ENCODE measurements around the gene ZNF423. TPM values are rescaled to one million over a fixed set of nuclear protein-coding genes. Genes with fewer than 3 reads are reported as not detected.

The ZNF423 gene
- total RNA-seq, 1 experiment from 2014 or later, result 11.1 TPM

DNA sequence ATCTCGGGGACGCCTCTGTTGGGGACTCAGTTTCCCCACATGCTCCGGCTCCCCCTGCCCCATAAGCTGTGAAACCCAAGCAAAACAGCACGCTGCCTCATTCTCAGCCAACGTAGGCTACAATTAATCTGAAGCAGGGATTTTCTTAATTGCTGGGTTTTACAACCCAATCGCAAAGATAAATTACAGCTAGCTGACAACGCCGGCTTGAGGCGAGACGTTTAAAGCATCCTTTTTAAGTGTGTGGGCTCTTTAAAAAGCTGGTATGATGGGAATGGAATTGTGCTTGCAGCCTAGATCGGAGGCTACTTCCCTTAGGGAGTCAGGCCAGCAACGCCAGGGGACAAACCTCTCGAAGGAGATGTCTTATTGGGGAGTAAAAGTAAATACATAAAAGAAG, 185.3 kb downstream of the ZNF423 start:
- H3K9me3 ChIP-seq (ENCODE audit: low read depth, low read length, poor library complexity, severe bottlenecking), result no peaks in the 10 kb centered on the region
- ChIA-PET CTCF (no interaction called here), POLR2A (ENCODE audit: low non-redundant PET) (no interaction called here)
- peaks cover 4% of the 10 kb centered on the region for H3K4me1 ChIP-seq (ENCODE audit: insufficient read depth, low read length, poor library complexity, severe bottlenecking)
- BruUV-seq (replicated peaks), result no TSS peak
- TF ChIP-seq EZH2 (IDR thresholded peaks at IDR 0.05; ENCODE audit: borderline replicate concordance, low read depth, low read length, poor library complexity, severe bottlenecking), result no peak
- TF ChIP-seq, protein P1, sequence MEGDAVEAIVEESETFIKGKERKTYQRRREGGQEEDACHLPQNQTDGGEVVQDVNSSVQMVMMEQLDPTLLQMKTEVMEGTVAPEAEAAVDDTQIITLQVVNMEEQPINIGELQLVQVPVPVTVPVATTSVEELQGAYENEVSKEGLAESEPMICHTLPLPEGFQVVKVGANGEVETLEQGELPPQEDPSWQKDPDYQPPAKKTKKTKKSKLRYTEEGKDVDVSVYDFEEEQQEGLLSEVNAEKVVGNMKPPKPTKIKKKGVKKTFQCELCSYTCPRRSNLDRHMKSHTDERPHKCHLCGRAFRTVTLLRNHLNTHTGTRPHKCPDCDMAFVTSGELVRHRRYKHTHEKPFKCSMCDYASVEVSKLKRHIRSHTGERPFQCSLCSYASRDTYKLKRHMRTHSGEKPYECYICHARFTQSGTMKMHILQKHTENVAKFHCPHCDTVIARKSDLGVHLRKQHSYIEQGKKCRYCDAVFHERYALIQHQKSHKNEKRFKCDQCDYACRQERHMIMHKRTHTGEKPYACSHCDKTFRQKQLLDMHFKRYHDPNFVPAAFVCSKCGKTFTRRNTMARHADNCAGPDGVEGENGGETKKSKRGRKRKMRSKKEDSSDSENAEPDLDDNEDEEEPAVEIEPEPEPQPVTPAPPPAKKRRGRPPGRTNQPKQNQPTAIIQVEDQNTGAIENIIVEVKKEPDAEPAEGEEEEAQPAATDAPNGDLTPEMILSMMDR (conservative IDR thresholded peaks at IDR 0.05; ENCODE audit: low read depth, low read length), result no peak
- H3K27me3 ChIP-seq (replicated peaks; ENCODE audit: insufficient read depth, low read depth, low read length, poor library complexity), result no peaks in the 10 kb centered on the region
- H3K36me3 ChIP-seq (ENCODE audit: insufficient read depth, low read length, poor library complexity, severe bottlenecking), result no peaks in the 10 kb centered on the region
- H3K27ac ChIP-seq (ENCODE audit: low read depth, low read length, poor library complexity, severe bottlenecking), result no peak overlapping the region
- intact Hi-C loops (cut with micrococcal nuclease; ENCODE audit: unreplicated experiment), result no loop called here
- H3K4me3 ChIP-seq (ENCODE audit: low read depth, low read length, poor library complexity, severe bottlenecking), result no peak overlapping the region
- no peak for DNase-seq (ENCODE audit: low spot score)

DNA sequence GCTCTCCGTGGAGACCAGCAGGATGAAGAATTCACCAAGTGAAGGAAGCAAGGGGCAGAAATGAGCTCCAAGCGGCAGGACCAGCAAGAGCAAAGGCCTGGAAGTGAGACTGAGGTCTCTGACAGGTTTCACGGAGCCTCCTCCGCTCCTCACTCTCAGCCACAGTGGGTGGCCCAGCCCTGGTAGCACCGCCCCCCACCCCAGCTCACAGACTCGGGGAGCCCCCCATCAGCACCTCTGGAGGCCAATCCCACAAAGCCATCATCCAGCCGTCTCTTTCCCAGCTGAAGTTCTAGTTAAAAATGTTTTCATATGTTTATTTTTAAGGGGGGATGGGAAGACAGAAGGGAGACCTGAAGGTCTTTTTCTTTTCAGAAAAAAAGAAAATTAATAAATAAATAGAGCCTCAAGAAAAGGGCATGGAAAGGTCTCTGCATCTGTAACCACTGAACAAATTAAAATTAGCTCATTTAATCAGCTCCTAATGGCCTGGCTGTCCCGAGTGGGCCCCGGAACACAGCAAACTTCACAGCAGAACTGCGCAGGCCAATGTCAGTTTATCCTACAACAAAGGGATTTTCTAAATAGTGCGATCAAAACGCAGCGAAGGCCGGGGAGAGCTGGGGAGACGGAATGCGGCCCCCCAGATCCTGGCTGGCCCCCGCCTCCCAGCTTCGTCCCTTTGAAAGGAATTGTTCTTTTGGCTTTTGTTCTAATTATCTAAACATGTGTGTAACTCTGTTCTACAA, 190.3 kb downstream of the ZNF423 start:
- ChIA-PET POLR2A (ENCODE audit: low non-redundant PET) (interaction anchor here (0.6 kb wide), 1 partner anchor 33 kb away, joined by 4 read pairs; no protein-coding TSS in a partner anchor), CTCF (no interaction called here)
- Histone ChIP-seq H3K4me1 (ENCODE audit: insufficient read depth, low read length, poor library complexity, severe bottlenecking) (no peaks in the 10 kb centered on the region), H3K9me3 (ENCODE audit: low read depth, low read length, poor library complexity, severe bottlenecking) (no peaks in the 10 kb centered on the region), H3K4me3 (ENCODE audit: low read depth, low read length, poor library complexity, severe bottlenecking) (no peak overlapping the region), H3K27ac (ENCODE audit: low read depth, low read length, poor library complexity, severe bottlenecking) (no peak overlapping the region), H3K36me3 (ENCODE audit: insufficient read depth, low read length, poor library complexity, severe bottlenecking) (no peaks in the 10 kb centered on the region), H3K27me3 (replicated peaks; ENCODE audit: insufficient read depth, low read depth, low read length, poor library complexity) (no peaks in the 10 kb centered on the region)
- no TSS peak for BruUV-seq (replicated peaks)
- intact Hi-C loops (cut with micrococcal nuclease; ENCODE audit: unreplicated experiment), result no loop called here
- DNase-seq (ENCODE audit: low spot score), result no peak
- TF ChIP-seq, protein P1 (conservative IDR thresholded peaks at IDR 0.05; ENCODE audit: low read depth, low read length), result no peak
- TF ChIP-seq EZH2 (IDR thresholded peaks at IDR 0.05; ENCODE audit: borderline replicate concordance, low read depth, low read length, poor library complexity, severe bottlenecking), result no peak

DNA sequence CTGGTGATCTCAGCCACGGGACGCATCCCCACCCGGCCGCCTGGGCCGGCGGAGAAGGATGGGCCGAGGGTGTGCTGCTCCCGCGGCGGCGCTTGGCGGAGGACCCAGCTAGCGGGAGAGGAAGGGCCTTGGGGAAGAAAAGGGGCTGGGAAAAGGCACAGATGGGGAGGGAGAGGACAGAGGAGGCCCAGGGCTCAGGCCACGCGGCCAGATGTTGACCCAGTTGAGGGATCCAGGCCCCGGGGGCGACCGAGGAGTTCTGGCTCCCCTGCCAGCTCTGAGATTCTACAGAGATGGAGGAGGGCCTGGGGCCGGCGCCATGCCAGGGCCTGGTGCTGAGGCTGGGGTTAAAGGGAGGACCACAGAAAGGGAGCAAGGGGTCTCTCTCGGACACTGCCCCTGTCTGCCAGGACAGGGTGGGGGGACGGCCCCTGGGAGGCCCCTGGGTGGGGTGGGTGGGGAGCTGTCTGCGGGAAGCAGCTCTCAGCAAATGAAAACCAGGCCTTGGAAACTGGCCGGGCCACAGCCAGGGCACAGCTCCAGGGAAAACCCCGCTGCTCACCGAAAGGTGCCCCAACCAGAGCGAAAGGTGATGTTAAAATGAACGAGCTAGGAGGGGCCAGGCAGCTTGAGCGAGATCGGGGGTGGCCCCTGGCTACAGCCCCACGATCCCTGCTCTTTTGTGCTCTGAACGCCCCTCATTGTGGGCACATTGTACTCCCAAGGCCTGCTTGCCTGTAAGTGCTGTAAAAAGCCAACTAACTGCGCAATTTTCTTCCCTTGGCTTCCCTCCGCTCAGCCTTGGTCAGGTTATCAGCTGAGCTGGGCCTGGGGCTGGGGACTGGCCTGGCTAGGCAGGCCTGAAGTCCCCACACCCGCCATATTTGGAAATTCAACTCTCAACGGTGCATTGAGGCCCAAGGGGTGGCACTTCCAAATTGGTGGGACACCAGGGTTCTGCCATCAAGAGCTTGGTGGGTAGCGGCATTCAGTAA, 191.4 kb downstream of the ZNF423 start:
- H3K4me3 ChIP-seq (ENCODE audit: low read depth, low read length, poor library complexity, severe bottlenecking), result no peak overlapping the region
- no peaks in the 10 kb centered on the region for H3K4me1 ChIP-seq (ENCODE audit: insufficient read depth, low read length, poor library complexity, severe bottlenecking)
- H3K27me3 ChIP-seq (replicated peaks; ENCODE audit: insufficient read depth, low read depth, low read length, poor library complexity), result no peaks in the 10 kb centered on the region
- CTCF ChIA-PET, result no interaction called here
- H3K27ac ChIP-seq (ENCODE audit: low read depth, low read length, poor library complexity, severe bottlenecking), result no peak overlapping the region
- POLR2A ChIA-PET (ENCODE audit: low non-redundant PET), result interaction anchor here (0.6 kb wide), 1 partner anchor 24 kb away, joined by 4 read pairs; no protein-coding TSS in a partner anchor
- no peaks in the 10 kb centered on the region for H3K36me3 ChIP-seq (ENCODE audit: insufficient read depth, low read length, poor library complexity, severe bottlenecking)
- no peak for DNase-seq (ENCODE audit: low spot score)
- intact Hi-C loops (cut with micrococcal nuclease; ENCODE audit: unreplicated experiment), result no loop called here
- BruUV-seq (replicated peaks), result no TSS peak
- TF ChIP-seq, protein P1 (conservative IDR thresholded peaks at IDR 0.05; ENCODE audit: low read depth, low read length), result no peak
- TF ChIP-seq EZH2 (IDR thresholded peaks at IDR 0.05; ENCODE audit: borderline replicate concordance, low read depth, low read length, poor library complexity, severe bottlenecking), result no peak
- no peaks in the 10 kb centered on the region for H3K9me3 ChIP-seq (ENCODE audit: low read depth, low read length, poor library complexity, severe bottlenecking)
